BLaER1 treated with 17β-estradiol and CSF1 and Interleukin-3, amounts not matched to agents 10 nM and 100 nM (cell line): ENCODE measurements around the gene POLG.

Experiments used
- H3K27ac ChIP-seq, 11 experiments: shearing (Covaris generic); formaldehyde crosslinking; 2 replicates each; pipeline ENCODE4 v1.8.1; 2022
- H3K27me3 ChIP-seq, 11 experiments: shearing (Covaris generic); formaldehyde crosslinking; 2 replicates each; pipeline ENCODE4 v1.8.1; 2022
- H3K36me3 ChIP-seq, 11 experiments: shearing (Covaris generic); formaldehyde crosslinking; 2 replicates each; pipeline ENCODE4 v1.8.1; 2022
- H3K4me1 ChIP-seq, 10 experiments: shearing (Covaris generic); formaldehyde crosslinking; 2 replicates each; pipeline ENCODE4 v1.8.1; 2022
- H3K4me2 ChIP-seq, 11 experiments: shearing (Covaris generic); formaldehyde crosslinking; 2 replicates each; pipeline ENCODE4 v1.8.1; 2022
- H3K4me3 ChIP-seq, 10 experiments: shearing (Covaris generic); formaldehyde crosslinking; 2 replicates each; pipeline ENCODE4 v1.8.1; 2022
- H3K9ac ChIP-seq, 11 experiments: shearing (Covaris generic); formaldehyde crosslinking; 2 replicates each; pipeline ENCODE4 v1.8.1; 2022
- H3K9me3 ChIP-seq, 11 experiments: shearing (Covaris generic); formaldehyde crosslinking; replicated peaks in 1 of 11; 2 replicates each; pipeline ENCODE4 v1.8.1; 2022
- H4K20me1 ChIP-seq, 11 experiments: shearing (Covaris generic); formaldehyde crosslinking; 2 replicates each; pipeline ENCODE4 v1.8.1; 2022
- Cebpa-rat ChIP-seq, 11 experiments: shearing (Covaris generic); IDR thresholded peaks; 2 replicates each; pipeline ENCODE4 v1.8.1; 2022

The POLG gene

DNA sequence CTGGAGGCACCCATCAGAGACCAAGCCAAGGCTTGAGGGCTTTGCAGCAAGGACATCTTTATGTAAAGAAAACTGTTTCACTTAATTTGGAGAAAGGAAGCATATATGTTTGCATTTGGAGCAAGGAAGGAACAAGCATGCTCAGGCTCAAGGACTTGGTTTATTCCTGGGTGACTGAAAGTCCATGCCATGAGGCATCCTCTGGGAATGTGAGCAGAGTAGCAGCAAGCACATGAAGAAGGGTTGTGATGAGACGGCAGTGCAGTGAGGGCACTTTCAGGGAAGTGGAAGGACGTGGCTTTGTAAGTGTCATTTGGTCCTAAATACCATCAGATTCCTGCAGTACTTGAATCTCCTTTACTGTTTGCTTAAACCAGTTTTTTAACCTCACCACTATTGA is 26.8 kb downstream of the POLG start:
- Histone ChIP-seq H3K36me3 (peaks cover 7 to 100% (median 98%) of the 10 kb centered on the region in 11 experiments; a peak in 21 of 22 replicates), H3K9ac (no peak overlapping the region), H3K4me2 (peak overlapping the region in 3 of 11 experiments; percentile 43 to 71 (median 66); a peak in 5 of 22 replicates), H4K20me1 (peaks cover 0 to 17% (median 0%) of the 10 kb centered on the region in 11 experiments; a peak in 5 of 22 replicates), H3K9me3 (no peaks in the 10 kb centered on the region), H3K4me3 (no peak overlapping the region), H3K4me1 (peaks cover 0 to 57% (median 12%) of the 10 kb centered on the region in 10 experiments; a peak in 12 of 20 replicates), H3K27ac (no peak overlapping the region), H3K27me3 (no peaks in the 10 kb centered on the region)
- no peak for TF ChIP-seq Cebpa-rat (IDR thresholded peaks at IDR 0.05)

GRCh38 chr15:89307046-89307587 is 27.5 kb downstream of the POLG start:
- peaks cover 5 to 100% (median 98%) of the 10 kb centered on the region in 11 experiments; a peak in 21 of 22 replicates for H3K36me3 ChIP-seq
- H4K20me1 ChIP-seq: peaks cover 0 to 10% (median 0%) of the 10 kb centered on the region in 11 experiments; a peak in 4 of 22 replicates
- H3K4me3 ChIP-seq: no peak overlapping the region
- H3K27ac ChIP-seq: peak overlapping the region in 2 of 11 experiments; percentile 26 to 31; a peak in 3 of 22 replicates
- H3K9ac ChIP-seq: no peak overlapping the region; a peak in 1 of 22 replicates
- TF ChIP-seq Cebpa-rat (IDR thresholded peaks at IDR 0.05): no peak
- H3K27me3 ChIP-seq: no peaks in the 10 kb centered on the region
- peak overlapping the region in 3 of 11 experiments; percentile 43 to 71 (median 66); a peak in 6 of 22 replicates for H3K4me2 ChIP-seq
- H3K4me1 ChIP-seq: peaks cover 0 to 55% (median 12%) of the 10 kb centered on the region in 10 experiments; a peak in 12 of 20 replicates
- no peaks in the 10 kb centered on the region for H3K9me3 ChIP-seq

GRCh38 chr15:89305395-89305794 is 29.2 kb downstream of the POLG start:
- H3K4me1 ChIP-seq: peaks cover 0 to 38% (median 9%) of the 10 kb centered on the region in 10 experiments; a peak in 12 of 20 replicates
- H3K9me3 ChIP-seq: no peaks in the 10 kb centered on the region
- no peaks in the 10 kb centered on the region for H3K27me3 ChIP-seq
- no peak overlapping the region for H3K4me3 ChIP-seq
- H3K9ac ChIP-seq: no peak overlapping the region
- H3K4me2 ChIP-seq: no peak overlapping the region
- no peak overlapping the region for H3K27ac ChIP-seq
- H4K20me1 ChIP-seq: peaks cover 0 to 10% (median 0%) of the 10 kb centered on the region in 11 experiments; a peak in 2 of 22 replicates
- peaks cover 5 to 100% (median 99%) of the 10 kb centered on the region in 11 experiments; a peak in 21 of 22 replicates for H3K36me3 ChIP-seq
- no peak for TF ChIP-seq Cebpa-rat (IDR thresholded peaks at IDR 0.05)

DNA sequence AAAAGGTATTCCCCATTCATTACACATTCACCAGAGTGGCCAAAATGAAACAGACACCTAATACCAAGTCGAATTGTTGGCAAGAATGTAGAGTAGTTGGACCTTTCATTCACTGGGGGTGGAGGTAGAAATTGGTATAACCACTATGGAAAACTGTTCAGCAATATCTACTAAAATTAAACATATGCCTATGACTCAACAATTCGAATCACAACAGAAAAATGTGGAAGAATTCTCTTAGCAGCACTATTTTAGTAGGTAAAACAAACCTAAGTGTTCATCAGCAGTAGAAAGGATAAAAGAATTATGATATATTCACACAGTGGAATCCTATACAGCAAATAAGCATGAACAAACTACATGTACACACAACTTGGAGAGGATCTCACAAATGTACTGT is 30.6 kb downstream of the POLG start:
- no peak overlapping the region for H3K4me3 ChIP-seq
- H3K27ac ChIP-seq: no peak overlapping the region
- peaks cover 0 to 26% (median 3%) of the 10 kb centered on the region in 10 experiments; a peak in 6 of 20 replicates for H3K4me1 ChIP-seq
- TF ChIP-seq Cebpa-rat (IDR thresholded peaks at IDR 0.05): no peak
- no peaks in the 10 kb centered on the region for H3K9me3 ChIP-seq
- 0 out of 22 replicates have a peak, but pooled peaks cover 0 to 10% (median 0%) of the 10 kb centered on the region in 11 experiments for H4K20me1 ChIP-seq
- H3K36me3 ChIP-seq: peaks cover 5 to 100% (median 99%) of the 10 kb centered on the region in 11 experiments; a peak in 21 of 22 replicates
- H3K9ac ChIP-seq: no peak overlapping the region
- no peaks in the 10 kb centered on the region for H3K27me3 ChIP-seq
- no peak overlapping the region for H3K4me2 ChIP-seq

- Histone ChIP-seq H3K27me3 (no peaks in the 10 kb centered on the region), H3K9ac (no peak overlapping the region), H3K4me2 (no peak overlapping the region), H3K27ac (no peak overlapping the region), H3K4me1 (peaks cover 0 to under 1% (median 0%) of the 10 kb centered on the region in 10 experiments; a peak in 2 of 20 replicates), H3K4me3 (no peak overlapping the region), H4K20me1 (no peaks in the 10 kb centered on the region), H3K36me3 (peaks cover 5 to 89% (median 80%) of the 10 kb centered on the region in 11 experiments; a peak in 21 of 22 replicates), H3K9me3 (no peaks in the 10 kb centered on the region)
- TF ChIP-seq Cebpa-rat (IDR thresholded peaks at IDR 0.05): no peak
Observed at GRCh38 chr15:89301304-89302089, 33.1 kb downstream of the POLG start.

GRCh38 chr15:89299896-89300295 is 34.7 kb downstream of the POLG start:
- Histone ChIP-seq H4K20me1 (no peaks in the 10 kb centered on the region), H3K27me3 (no peaks in the 10 kb centered on the region), H3K4me1 (no peaks in the 10 kb centered on the region), H3K36me3 (peaks cover 0 to 89% (median 80%) of the 10 kb centered on the region in 11 experiments; a peak in 21 of 22 replicates), H3K4me3 (no peak overlapping the region), H3K27ac (no peak overlapping the region), H3K9me3 (peaks cover 0 to 8% (median 5%) of the 10 kb centered on the region in 11 experiments; a peak in 8 of 22 replicates), H3K4me2 (no peak overlapping the region), H3K9ac (no peak overlapping the region)
- no peak for TF ChIP-seq Cebpa-rat (IDR thresholded peaks at IDR 0.05)

DNA sequence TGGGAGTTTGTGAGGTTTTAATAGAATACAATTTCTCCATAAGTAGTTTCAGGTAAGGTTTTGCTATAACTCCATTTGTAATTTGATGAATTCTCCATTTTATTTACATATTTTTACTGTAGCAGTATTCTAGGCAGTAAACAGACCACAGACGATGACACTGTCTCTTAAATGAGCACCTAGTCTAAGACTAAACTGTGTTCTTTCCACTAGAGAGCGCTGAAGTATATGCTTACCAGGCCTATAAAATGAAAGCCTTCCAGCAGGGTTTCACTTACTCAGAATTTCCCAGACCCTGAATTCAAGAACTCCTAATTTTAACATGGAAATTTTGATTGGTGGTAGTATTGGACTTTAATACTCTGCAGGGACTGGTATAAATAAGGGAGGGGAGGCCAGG is 41.6 kb downstream of the POLG start:
- Histone ChIP-seq H4K20me1 (no peaks in the 10 kb centered on the region), H3K4me2 (no peak overlapping the region), H3K27ac (no peak overlapping the region), H3K27me3 (no peaks in the 10 kb centered on the region), H3K9ac (no peak overlapping the region), H3K9me3 (peaks cover 0 to 12% (median 5%) of the 10 kb centered on the region in 11 experiments; a peak in 8 of 22 replicates), H3K36me3 (peaks cover 32 to 89% (median 84%) of the 10 kb centered on the region in 11 experiments), H3K4me1 (no peaks in the 10 kb centered on the region), H3K4me3 (no peak overlapping the region)
- no peak for TF ChIP-seq Cebpa-rat (IDR thresholded peaks at IDR 0.05)

DNA sequence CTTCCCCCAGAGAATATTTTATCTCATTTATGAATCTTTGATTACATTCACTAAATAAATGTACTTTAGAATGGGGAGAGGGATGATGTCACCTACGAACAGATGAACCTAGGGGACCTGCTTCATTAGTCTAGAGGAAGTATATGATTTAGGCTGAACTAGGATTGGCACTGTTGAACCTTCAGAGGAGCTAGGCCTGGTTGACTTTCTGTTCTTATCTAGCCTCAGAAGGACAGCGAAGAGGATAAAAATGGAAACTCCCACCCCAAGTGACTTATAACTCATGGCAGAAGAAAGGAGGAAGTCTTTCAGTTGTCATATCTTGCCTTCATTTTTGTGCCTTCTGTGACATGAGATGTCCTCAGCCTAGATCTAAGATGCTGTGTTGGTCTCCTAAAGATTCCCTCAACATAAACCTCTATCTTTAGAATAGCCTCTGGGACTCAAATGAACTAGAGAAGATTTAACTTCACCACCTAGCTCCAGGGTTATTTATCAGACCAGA is 42.6 kb downstream of the POLG start:
- no peak overlapping the region for H3K27ac ChIP-seq
- H3K9ac ChIP-seq: no peak overlapping the region
- no peak overlapping the region for H3K4me2 ChIP-seq
- peaks cover 36 to 95% (median 93%) of the 10 kb centered on the region in 11 experiments for H3K36me3 ChIP-seq
- H4K20me1 ChIP-seq: no peaks in the 10 kb centered on the region
- H3K9me3 ChIP-seq: peaks cover 0 to 12% (median 5%) of the 10 kb centered on the region in 11 experiments; a peak in 8 of 22 replicates
- no peak overlapping the region for H3K4me3 ChIP-seq
- no peak for TF ChIP-seq Cebpa-rat (IDR thresholded peaks at IDR 0.05)
- H3K4me1 ChIP-seq: no peaks in the 10 kb centered on the region
- no peaks in the 10 kb centered on the region for H3K27me3 ChIP-seq

- Histone ChIP-seq H3K4me3 (no peak overlapping the region), H4K20me1 (no peaks in the 10 kb centered on the region), H3K27ac (no peak overlapping the region), H3K4me1 (peaks cover 0 to 18% (median 0%) of the 10 kb centered on the region in 10 experiments; a peak in 2 of 20 replicates), H3K9me3 (peaks cover 13 to 26% (median 23%) of the 10 kb centered on the region in 11 experiments; a peak in 20 of 22 replicates), H3K4me2 (peak overlapping the region in 1 of 11 experiments; percentile 49; a peak in 2 of 22 replicates), H3K9ac (no peak overlapping the region), H3K36me3 (peaks cover 24 to 100% (median 96%) of the 10 kb centered on the region in 11 experiments; a peak in 21 of 22 replicates), H3K27me3 (no peaks in the 10 kb centered on the region)
- no peak for TF ChIP-seq Cebpa-rat (IDR thresholded peaks at IDR 0.05)
Observed at GRCh38 chr15:89283201-89283600, 51.4 kb downstream of the POLG start.
